Urinary bladder (tissue), 4 donors: ENCODE data around the gene P4HB. TPM values are rescaled to one million over a fixed set of nuclear protein-coding genes. Genes with fewer than 3 reads are reported as not detected.
A peak's percentile ranks its signal among the peaks of the same experiment; 100 is the strongest.

ENCODE experiments used
- DNase-seq: peaks from one replicate; pipeline ENCODE4 v3.0.0-alpha.2; 2015; ENCODE audit errors: extremely low spot score
- H3K27ac ChIP-seq: one replicate; pipeline ENCODE4 v1.5.1; 2013; ENCODE audit warnings: low read depth, mild to moderate bottlenecking, moderate library complexity
- H3K36me3 ChIP-seq: one replicate; pipeline ENCODE4 v1.6.1; 2013; ENCODE audit warnings: mild to moderate bottlenecking, moderate library complexity; ENCODE audit not compliant: insufficient read depth
- H3K4me1 ChIP-seq: one replicate; pipeline ENCODE4 v1.6.1; 2013; ENCODE audit warnings: mild to moderate bottlenecking, moderate library complexity; ENCODE audit not compliant: insufficient read depth
- H3K4me3 ChIP-seq: one replicate; pipeline ENCODE4 v1.5.1; 2013; ENCODE audit warnings: low read depth, low read length
- WGBS: extraction: QIAGEN DNeasy Blood & Tissue Kit; methylation state at CpG from one replicate; pipeline ENCODE4 v1.1.7; 2013; 5-methylcytosine and 5-hydroxymethylcytosine counted together
- polyA plus RNA-seq: library from polyadenylated mRNA; stranded (reverse); fragments of 200-250 nt; gene quantifications from one replicate; pipeline ENCODE4 v1.2.3, GENCODE V29; 2013
- total RNA-seq: library from RNA; depleted of rRNA; stranded (reverse); fragments of >200 nt; gene quantifications from one replicate; pipeline ENCODE4 v1.2.3, GENCODE V29; 2014
- donor health status: healthy with polysubstance abuse.
- donor health status: healthy.

The P4HB gene
- total and polyA plus RNA-seq, 2 donors, result 262 to 367 TPM

DNA sequence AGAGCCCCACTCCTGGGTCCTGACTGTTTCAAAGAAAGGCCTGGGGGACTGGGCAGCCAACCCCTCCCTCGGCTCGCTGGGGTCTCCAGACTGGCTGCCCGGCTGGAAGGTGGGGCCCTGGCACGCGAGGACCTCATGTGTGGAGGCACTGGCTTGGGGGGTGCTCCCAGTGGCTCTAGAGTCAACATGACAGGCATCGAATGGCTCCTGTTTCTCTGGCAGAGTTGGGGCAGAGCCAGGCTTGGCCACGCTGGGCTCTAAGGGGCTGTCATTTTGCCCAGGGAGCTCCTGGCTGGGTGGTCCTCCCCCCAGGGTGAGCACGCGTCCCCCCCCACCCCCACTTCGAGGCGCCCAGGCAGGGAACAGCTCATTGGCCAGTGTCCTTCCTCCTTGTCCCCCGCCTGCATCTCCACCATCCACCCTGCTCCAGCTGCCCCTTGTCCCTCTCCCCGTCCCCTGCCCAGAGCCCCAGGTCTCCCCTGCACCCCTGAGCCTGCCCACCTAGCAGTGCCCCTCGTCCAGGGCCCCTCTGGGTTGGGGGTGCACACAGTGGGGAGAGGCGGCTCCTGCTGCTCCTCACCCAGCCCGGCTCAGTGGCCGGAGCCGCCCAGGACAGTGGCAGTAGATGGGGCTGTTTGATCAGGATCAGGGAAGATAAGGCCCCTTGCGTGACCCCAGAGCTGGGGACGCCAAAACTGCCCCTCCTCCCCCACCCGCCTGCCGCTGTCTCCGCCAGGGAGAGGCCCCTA lies 53.7 kb downstream of the P4HB start:
- Histone ChIP-seq H3K36me3 (no peaks in the 10 kb centered on the region), H3K4me1 (peaks cover 3% of the 10 kb centered on the region), H3K27ac (no peak overlapping the region), H3K4me3 (no peak overlapping the region)
- no peak for DNase-seq
- WGBS, result 21% methylated on average over 23 of the region's 23 CpGs

DNA sequence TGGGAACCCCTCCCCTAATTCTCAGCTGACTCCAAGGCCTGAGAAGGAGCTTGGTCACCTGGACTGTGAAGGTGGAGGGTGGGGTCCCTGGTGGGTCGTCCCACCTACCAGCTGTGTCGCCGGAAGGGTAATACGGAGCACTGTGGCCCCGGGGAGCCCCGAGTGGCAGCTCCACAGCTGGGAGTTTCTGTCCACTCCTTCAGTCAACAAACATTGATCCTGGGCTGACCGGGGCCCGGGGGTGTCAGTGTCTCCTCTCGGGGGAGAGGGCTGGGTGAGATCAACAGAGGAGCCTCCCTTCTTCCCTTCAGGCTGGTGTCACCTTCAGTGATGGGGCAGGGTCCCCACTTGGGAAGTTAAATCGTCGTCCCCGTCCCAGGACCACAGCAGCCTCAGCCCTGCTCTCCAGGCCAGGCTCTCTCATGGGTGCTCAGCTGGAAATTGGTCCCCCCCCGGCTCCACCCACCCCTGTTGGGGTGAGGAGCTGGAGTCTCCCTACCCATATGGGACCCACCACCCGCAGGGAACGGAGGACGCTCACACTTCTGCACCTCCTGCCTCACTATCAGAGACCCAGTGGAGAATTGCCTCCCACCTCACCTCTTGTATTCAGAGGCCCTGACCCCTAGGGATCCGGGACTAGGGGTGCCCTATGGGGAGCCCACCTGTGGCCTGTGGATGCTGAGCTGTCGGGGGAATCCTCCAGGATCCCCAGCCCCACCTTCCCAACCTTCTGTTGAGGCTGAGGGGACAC lies 54.5 kb downstream of the P4HB start:
- 66% methylated on average over 18 of the region's 18 CpGs for WGBS
- H3K36me3 ChIP-seq, result no peaks in the 10 kb centered on the region
- H3K4me1 ChIP-seq, result peaks cover 3% of the 10 kb centered on the region
- no peak for DNase-seq
- no peak overlapping the region for H3K27ac ChIP-seq
- H3K4me3 ChIP-seq, result no peak overlapping the region

DNA sequence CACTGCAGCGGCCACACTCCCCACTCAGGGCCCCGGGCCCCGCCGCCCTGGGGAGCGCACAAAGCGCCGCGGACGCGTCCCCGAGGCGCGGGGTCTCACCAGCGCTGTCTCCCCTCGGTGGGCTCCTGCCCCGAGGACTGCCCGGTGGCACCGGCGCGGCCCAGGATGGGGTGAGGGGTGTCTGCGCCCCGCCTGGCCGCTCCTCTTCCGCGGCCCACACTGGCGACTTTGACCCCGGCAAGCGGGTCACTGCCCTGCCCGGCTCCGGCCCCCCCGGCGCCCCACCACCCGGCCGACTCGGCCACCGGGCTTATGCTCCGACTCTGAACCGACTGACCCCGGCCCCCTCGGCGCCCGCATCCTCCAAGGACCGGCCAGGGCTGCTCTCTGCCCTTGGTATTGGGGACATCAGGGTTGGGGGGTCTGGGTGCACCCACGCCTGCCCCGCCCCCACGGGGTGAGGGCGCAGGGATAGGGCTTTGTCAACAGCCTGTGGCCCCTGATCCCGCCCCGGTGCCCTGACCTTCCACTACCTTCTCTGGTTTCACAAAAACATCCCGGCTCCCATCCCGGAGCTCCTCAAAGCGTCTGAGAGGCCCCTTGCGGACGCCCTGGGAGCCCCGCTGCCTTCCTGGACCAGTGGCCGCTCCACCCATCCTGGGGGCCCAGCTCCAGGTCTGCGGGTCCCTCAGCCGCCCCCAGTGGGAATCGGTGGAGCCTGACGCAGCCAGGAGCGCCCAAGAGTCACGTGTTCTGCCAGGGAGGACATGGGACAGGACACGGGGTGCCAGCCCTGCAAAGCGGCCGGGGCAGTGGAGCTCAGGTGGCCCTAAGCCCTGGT lies 55.6 kb downstream of the P4HB start:
- DNase-seq, result no peak
- Histone ChIP-seq H3K4me3 (peak overlapping the region; percentile 8), H3K4me1 (peaks cover 3% of the 10 kb centered on the region), H3K36me3 (no peaks in the 10 kb centered on the region), H3K27ac (no peak overlapping the region)
- WGBS, result 4% methylated on average over 65 of the region's 65 CpGs

DNA sequence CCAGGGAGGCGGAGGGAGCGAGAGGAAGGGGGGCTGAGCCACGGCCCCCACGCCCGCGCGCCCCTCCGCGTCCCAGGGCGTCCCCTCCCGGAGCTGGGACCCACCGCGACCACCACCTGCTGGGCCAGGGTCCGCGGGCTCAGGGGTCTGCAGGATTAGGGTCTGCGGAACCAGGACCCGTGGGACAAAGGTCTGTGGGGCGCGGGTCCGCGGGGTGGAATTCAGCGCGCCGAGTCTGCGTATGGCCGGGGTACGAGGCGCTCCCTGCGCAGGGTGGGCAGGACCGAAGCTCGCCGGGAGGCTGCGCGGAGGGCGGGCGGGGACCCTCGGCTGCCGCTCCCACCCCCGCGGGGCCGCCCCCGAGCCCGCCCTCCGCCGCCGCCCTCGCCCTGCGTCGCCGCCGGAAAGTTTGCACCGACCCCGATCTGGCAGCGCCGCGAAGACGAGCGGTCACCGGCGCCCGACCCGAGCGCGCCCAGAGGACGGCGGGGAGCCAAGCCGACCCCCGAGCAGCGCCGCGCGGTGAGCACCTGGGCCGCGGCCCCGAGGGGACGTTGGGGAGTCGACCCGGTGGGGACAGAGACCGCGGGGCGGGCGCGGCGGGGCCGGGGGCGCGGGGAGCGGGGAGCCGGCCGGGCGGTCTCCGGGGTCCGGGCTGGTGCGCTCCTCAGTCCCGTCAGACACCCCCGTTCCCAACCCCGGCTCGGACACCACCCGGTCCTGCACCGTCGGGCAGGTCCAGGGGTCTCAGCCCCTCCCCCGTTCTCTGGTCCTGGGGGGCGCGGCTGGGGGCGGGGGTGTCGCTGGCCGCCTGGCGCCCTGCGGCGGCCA lies 56.4 kb downstream of the P4HB start, which contains the start of gene GCGR:
TSS of gene GCGR (plus strand) at position 423 of the 831 bp plus-strand sequence. CDS start 4,869 bp downstream, outside the sequence.
- WGBS, result 1% methylated on average over 110 of the region's 110 CpGs
- H3K4me3 ChIP-seq, result peak within 1 kb of the TSS; percentile 22
- H3K4me1 ChIP-seq, result peaks cover 3% of the 10 kb centered on the region
- H3K27ac ChIP-seq, result no peak within 1 kb of the TSS
- DNase-seq, result no peak
- no peaks in the 10 kb centered on the region for H3K36me3 ChIP-seq

DNA sequence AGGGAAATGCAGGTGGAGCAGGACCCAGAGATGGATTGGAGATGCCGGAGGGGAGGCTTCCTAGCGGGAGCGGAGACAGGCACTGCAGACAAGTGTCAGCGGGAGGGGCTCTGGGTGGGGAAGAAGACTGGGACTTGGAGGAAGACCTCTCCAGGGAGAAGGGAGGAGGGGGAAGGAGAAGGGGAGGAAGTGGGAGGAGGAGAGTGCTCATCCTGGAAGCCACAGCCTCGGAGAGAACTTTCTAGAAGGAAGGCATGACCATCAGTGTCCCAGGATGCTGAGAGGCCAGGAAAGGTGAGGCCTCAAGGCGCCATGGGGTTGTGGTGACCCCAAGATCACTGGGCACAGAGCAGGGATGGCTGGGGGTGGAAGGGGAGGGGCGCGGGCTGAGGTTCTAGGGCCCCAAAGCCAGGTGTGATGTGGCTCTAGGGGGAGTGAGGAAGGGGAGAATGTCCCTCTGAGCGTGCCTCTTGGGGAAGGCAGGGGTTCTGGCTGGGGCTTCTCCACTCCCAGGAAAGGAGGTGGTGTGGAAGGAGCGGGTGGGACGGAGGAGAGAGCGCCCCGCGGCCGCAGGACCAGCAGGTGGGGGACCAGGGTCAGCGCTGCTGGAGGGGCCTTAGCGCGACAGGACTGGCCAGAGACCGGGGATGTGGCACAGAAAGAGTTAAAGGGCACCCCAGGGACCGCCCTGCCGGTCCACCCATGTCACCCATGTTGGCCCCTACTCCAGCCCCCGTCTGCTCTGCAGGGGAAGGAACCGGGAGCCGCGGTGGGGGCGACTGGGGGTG lies 57.3 kb downstream of the P4HB start:
- Histone ChIP-seq H3K4me3 (peak overlapping the region; percentile 22), H3K27ac (no peak overlapping the region), H3K36me3 (no peaks in the 10 kb centered on the region), H3K4me1 (peaks cover 3% of the 10 kb centered on the region)
- no peak for DNase-seq
- WGBS, result 27% methylated on average over 26 of the region's 26 CpGs

DNA sequence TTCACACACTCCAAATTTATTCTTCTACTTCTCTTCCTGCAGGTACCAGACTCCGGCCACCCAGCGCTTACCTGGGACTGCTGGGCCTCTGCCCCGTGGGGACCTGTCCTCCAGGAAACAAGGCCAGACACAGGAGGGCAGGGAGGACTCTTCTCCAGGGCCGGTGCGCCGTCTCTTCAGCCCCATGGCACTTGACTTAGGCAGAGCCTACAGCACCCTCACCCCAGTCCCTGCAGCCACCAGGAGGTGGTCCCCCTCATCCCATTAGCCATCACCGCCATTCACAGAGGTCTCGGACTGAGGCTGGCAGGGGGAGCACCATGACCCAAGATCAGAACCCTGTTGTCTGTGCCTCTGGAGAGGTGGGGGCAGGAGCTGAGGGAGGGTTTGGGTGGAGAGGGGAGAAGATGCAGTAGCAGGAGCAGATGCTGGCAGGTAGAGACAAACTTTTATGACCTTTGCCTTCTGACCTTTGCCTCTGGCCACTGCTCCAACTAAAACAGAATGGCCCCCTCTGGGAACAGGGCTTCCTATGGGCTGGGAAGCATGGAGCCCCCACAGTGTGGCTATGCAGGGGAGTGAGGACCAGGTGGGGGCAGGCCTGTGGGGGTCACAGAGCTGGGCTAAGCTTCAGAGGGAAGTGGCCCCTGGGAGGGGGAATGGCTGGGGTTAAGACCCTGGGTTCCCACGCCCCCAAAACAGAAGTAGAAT lies 58.1 kb downstream of the P4HB start:
- DNase-seq, result no peak
- Histone ChIP-seq H3K27ac (no peak overlapping the region), H3K36me3 (no peaks in the 10 kb centered on the region), H3K4me1 (peaks cover 3% of the 10 kb centered on the region), H3K4me3 (no peak overlapping the region)
- 82% methylated on average over 9 of the region's 9 CpGs for WGBS

DNA sequence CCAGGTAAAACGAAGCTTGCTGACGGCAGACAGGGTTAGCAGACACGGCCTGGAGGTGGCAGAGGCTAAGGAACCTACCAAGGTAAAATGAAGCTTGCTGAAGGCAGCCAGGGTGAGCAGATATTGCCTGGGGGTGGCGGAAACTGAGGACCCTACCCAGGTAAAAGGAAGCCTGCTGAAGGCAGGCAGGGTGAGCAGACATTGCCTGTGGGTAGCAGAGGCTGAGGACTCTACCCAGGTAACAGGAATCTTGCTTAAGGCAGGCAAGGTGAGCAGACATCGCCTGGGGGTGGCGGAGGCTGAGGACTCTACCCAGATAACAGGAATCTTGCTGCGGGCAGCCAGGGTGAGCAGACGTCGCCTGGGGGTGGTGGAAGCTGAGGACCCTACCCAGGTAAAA lies 59.0 kb downstream of the P4HB start:
- 87% methylated on average over 9 of the region's 9 CpGs for WGBS
- Histone ChIP-seq H3K36me3 (no peaks in the 10 kb centered on the region), H3K4me1 (peaks cover 3% of the 10 kb centered on the region), H3K4me3 (no peak overlapping the region), H3K27ac (no peak overlapping the region)
- no peak for DNase-seq

DNA sequence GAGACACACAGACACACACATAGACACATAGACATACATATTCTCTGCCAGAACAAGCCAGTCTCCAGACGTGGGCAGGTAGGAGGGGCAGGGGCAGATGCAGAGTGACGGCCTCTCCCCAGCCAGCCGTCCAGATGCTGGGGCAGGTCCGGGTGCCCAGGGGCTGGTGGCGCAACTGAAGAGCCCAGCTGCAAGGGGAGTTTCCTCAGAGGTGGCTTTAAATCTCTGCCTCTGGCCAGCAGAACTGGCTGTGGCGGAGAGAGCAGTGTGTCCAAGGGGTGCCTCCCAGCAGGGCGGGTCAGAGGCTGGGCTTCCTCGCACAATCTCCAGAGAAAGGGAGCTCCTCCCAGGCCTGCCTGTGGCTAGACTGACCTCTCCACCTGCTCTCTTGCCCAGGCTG lies 65.8 kb downstream of the P4HB start:
- 33% methylated on average over 8 of the region's 8 CpGs for WGBS
- no peaks in the 10 kb centered on the region for H3K4me1 ChIP-seq
- no peak overlapping the region for H3K27ac ChIP-seq
- H3K36me3 ChIP-seq, result no peaks in the 10 kb centered on the region
- H3K4me3 ChIP-seq, result no peak overlapping the region
- no peak for DNase-seq

DNA sequence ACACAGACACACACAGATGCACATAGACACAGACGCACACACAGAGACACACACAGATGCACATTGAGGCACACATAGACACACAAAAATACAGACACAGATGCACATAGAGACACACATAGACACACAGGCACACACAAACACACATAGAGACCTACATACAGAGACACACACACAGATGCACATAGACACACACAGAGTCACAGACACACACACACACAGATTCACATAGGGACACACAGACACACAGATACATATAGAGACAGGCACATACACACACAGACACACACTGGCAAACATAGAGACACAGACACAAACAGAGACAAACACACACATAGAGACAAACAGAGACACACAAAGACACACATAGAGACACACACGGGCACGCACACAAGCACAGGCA lies 66.3 kb downstream of the P4HB start:
- H3K4me1 ChIP-seq, result no peaks in the 10 kb centered on the region
- H3K27ac ChIP-seq, result no peak overlapping the region
- H3K4me3 ChIP-seq, result no peak overlapping the region
- no peaks in the 10 kb centered on the region for H3K36me3 ChIP-seq
- DNase-seq, result no peak
- 91% methylated on average over 3 of the region's 3 CpGs for WGBS
